Activated CD4-positive, alpha-beta T cell treated with anti-CD3 and anti-CD28 coated beads, Interleukin-2, amount 10 ng/mL, durations not matched to agents 24 days and 14 days (primary cell): ENCODE results near the gene TMC7. TPM values are rescaled to one million over a fixed set of nuclear protein-coding genes. Genes with fewer than 3 reads are reported as not detected.
A peak's percentile ranks its signal among the peaks of the same experiment; 100 is the strongest.

Experiments
- DNase-seq: peaks from one replicate; pipeline ENCODE4 v3.0.0; 2022
- H3K27ac Mint-ChIP-seq: one replicate; pipeline ENCODE4 v1.8.0; 2022; ENCODE audit warnings: mild to moderate bottlenecking, mixed read lengths
- H3K27me3 Mint-ChIP-seq: one replicate; pipeline ENCODE4 v1.8.0; 2022; ENCODE audit warnings: mixed read lengths
- H3K36me3 Mint-ChIP-seq: one replicate; pipeline ENCODE4 v1.8.0; 2022; ENCODE audit warnings: low read depth, mild to moderate bottlenecking, mixed read lengths
- H3K4me1 Mint-ChIP-seq: one replicate; pipeline ENCODE4 v1.8.0; 2021; ENCODE audit warnings: mixed read lengths
- H3K4me3 Mint-ChIP-seq: one replicate; pipeline ENCODE4 v1.8.0; 2022; ENCODE audit warnings: mild to moderate bottlenecking, moderate library complexity, mixed read lengths
- H3K9me3 Mint-ChIP-seq: one replicate; pipeline ENCODE4 v1.8.0; 2021; ENCODE audit warnings: mixed read lengths
- intact Hi-C: fragments of 100-400 bp; cut with micrococcal nuclease; formaldehyde crosslinking; loops from one replicate; pipeline ENCODE4 v1.15.1; 2023
- total RNA-seq: library from RNA; stranded (reverse); gene quantifications from 2 replicates; pipeline ENCODE4 v1.2.3, GENCODE V29; 2022

The TMC7 gene
- total RNA-seq, 1 donor from 2014 or later = not detected

DNA sequence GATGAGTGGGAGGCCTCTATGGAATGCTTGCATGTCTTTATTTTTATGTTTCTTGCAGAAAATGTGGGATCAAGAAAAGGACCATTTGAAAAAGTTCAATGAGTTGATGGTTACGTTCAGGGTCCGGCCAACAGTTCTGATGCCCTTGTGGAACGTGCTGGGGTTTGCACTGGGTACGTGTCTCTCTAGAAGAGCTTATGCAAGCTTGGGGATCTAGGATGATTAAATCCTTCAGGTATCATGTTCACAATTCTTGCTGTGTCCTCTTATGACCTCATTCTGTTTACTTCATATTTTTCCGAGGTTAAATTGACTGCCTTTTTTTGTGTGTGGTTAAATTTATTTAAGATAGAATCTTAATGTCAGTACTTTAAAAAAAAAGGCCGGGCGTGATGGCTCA is 90.1 kb downstream of the TMC7 start:
- Mint-ChIP-seq H3K4me3 (no peak overlapping the region), H3K4me1 (peaks cover 7% of the 10 kb centered on the region), H3K9me3 (no peaks in the 10 kb centered on the region), H3K27me3 (no peaks in the 10 kb centered on the region), H3K27ac (no peak overlapping the region), H3K36me3 (peaks cover 15% of the 10 kb centered on the region)
- no peak for DNase-seq
- intact Hi-C loops = no loop called here

DNA sequence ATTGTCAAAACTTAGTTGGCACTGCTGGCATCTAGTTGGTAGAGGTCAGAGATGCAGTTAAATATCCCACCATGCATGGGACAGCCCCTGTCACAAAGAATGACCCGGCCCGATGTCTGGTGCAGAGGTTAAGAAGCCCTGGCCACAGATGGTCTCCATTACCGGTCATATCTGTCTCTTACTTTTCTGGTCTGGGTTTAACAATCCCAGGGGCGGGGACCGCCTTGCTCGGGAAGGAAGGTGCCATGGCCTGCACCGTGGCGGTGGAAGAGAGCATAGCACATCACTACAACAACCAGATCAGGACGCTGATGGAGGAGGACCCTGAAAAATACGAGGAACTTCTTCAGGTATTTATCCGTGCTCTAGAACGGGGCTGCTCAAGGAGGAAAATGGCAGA is 91.8 kb downstream of the TMC7 start:
- Mint-ChIP-seq H3K4me3 (no peak overlapping the region), H3K27me3 (no peaks in the 10 kb centered on the region), H3K27ac (no peak overlapping the region), H3K9me3 (no peaks in the 10 kb centered on the region), H3K36me3 (peaks cover 16% of the 10 kb centered on the region), H3K4me1 (peaks cover 7% of the 10 kb centered on the region)
- no peak for DNase-seq
- intact Hi-C loops = no loop called here

DNA sequence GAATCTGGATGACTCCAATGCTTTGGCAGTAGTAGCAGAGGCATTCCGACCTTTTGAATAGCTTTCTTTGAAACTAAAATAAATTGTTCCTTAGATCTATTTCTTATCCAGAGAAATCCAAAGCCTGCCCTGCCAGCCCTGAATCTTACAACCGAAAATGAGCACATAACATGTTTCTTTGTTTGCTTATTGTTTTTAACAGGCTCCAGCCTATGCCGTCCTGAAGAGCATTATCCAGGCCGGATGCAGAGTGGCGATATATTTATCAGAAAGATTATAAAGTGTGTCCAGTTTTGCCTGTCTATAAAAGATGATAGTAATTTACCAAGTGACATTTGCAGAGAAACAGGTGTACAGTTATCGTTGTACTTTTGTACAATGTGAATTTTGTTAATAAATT is 94.1 kb downstream of the TMC7 start:
- Mint-ChIP-seq H3K9me3 (no peaks in the 10 kb centered on the region), H3K36me3 (peaks cover 23% of the 10 kb centered on the region)
- intact Hi-C loops = no loop called here

DNA sequence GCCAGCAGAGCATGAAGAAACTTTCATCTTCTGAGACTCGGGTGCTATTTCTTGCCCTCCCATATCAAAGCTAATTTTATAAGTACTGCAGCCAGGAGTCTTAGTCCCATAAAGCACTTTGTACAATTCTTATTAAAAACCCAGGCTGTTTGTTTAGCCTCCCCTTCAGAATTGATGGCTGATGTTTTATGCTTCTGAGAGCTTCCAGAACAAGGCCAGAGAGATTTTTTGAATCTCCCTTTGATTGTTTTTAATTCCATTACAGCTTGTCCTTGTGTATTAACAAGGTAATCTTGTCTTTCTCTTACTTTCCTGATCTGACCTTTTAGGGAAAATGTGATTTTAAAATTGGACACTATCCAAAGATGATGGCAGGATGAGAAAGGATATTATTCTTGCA is 99.9 kb downstream of the TMC7 start:
- H3K9me3 Mint-ChIP-seq = no peaks in the 10 kb centered on the region
- H3K4me3 Mint-ChIP-seq = no peak overlapping the region
- peaks cover 12% of the 10 kb centered on the region for H3K27me3 Mint-ChIP-seq
- peaks cover 5% of the 10 kb centered on the region for H3K4me1 Mint-ChIP-seq
- peaks cover 13% of the 10 kb centered on the region for H3K36me3 Mint-ChIP-seq
- intact Hi-C loops = no loop called here
- DNase-seq = no peak
- H3K27ac Mint-ChIP-seq = no peak overlapping the region

More for the DNA sequence above, 94.1 kb downstream of the TMC7 start:
- no peak for DNase-seq
- Mint-ChIP-seq H3K27ac (no peak overlapping the region), H3K27me3 (no peaks in the 10 kb centered on the region), H3K4me1 (peaks cover 1% of the 10 kb centered on the region), H3K4me3 (no peak overlapping the region)

DNA sequence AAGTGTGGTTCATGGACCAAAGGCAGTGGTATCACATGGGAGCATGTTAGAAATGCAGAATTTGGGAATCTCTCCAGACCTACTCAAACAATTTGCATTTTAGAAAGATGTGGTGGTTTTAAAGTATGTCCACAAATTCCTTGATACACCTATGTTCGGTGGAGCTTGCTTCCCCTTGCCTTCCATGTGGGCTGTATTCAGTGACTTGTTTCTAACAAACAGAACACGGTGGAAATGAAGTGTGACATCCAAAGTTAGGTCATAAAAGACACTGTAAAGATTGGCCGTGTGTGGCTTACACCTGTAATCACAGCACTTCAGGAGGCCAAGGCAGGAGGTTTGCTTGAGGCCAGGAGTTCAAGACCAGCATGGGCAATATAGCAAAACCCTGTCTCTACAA is 100.4 kb downstream of the TMC7 start:
- DNase-seq = no peak
- no peaks in the 10 kb centered on the region for H3K9me3 Mint-ChIP-seq
- no peak overlapping the region for H3K4me3 Mint-ChIP-seq
- H3K4me1 Mint-ChIP-seq = peaks cover 5% of the 10 kb centered on the region
- peaks cover 12% of the 10 kb centered on the region for H3K27me3 Mint-ChIP-seq
- peaks cover 9% of the 10 kb centered on the region for H3K36me3 Mint-ChIP-seq
- intact Hi-C loops = no loop called here
- no peak overlapping the region for H3K27ac Mint-ChIP-seq

DNA sequence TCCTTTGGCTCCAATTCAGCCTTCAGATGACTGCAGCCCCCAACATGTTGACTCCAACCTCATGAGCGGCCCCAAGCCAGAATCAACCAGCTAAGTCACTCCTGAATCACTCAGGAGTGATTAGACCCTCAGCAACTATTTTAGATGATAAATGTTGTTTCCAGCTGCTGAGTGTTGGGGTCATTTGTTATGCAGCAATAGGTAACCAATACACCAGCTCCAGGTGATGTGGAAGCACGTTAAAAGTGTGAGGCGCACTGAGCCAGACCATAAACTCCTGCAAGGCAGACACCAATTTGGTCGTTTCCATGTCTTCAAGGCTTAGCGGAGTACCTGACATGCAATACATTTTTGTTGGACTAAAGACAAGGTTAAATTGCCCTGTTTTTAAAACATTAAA is 101.1 kb downstream of the TMC7 start:
- no peak overlapping the region for H3K27ac Mint-ChIP-seq
- H3K9me3 Mint-ChIP-seq = no peaks in the 10 kb centered on the region
- intact Hi-C loops = loop anchor here (5.0 kb wide), 1 partner anchor 47 kb away; no protein-coding TSS in a partner anchor
- H3K4me1 Mint-ChIP-seq = peaks cover 5% of the 10 kb centered on the region
- H3K4me3 Mint-ChIP-seq = no peak overlapping the region
- peaks cover 9% of the 10 kb centered on the region for H3K36me3 Mint-ChIP-seq
- H3K27me3 Mint-ChIP-seq = peaks cover 12% of the 10 kb centered on the region
- no peak for DNase-seq

DNA sequence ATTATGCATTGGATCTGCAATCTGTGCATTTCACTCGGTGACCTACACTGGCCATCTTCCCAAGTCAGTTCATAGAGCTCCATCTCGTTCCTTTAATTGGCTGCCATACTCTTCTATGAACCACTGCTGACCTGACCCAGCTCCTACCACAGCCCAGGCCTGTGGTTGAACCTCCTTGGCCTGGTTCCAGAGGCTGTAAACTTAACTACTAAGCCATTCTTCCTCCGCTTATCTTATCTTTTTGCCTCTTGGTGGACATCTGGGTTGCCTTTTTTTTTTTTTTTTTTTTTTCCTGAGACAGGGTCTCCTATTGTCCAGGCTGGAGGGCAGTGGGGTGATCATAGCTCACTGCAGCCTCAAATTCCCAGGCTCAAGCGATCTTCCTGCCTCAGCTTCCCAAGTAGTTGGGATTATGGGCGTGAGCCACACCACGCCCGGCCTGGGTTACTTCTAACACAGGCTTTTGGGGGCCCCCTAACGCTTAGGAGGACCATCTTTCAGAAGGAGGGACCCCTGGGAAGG is 102.0 kb downstream of the TMC7 start:
- peaks cover 9% of the 10 kb centered on the region for H3K36me3 Mint-ChIP-seq
- DNase-seq = no peak
- peaks cover 12% of the 10 kb centered on the region for H3K27me3 Mint-ChIP-seq
- H3K4me1 Mint-ChIP-seq = peaks cover 5% of the 10 kb centered on the region
- intact Hi-C loops = loop anchor here (1.0 to 5.0 kb wide), 6 partner anchors 34 to 417 kb away; no protein-coding TSS in a partner anchor
- no peaks in the 10 kb centered on the region for H3K9me3 Mint-ChIP-seq
- H3K4me3 Mint-ChIP-seq = no peak overlapping the region
- H3K27ac Mint-ChIP-seq = no peak overlapping the region

DNA sequence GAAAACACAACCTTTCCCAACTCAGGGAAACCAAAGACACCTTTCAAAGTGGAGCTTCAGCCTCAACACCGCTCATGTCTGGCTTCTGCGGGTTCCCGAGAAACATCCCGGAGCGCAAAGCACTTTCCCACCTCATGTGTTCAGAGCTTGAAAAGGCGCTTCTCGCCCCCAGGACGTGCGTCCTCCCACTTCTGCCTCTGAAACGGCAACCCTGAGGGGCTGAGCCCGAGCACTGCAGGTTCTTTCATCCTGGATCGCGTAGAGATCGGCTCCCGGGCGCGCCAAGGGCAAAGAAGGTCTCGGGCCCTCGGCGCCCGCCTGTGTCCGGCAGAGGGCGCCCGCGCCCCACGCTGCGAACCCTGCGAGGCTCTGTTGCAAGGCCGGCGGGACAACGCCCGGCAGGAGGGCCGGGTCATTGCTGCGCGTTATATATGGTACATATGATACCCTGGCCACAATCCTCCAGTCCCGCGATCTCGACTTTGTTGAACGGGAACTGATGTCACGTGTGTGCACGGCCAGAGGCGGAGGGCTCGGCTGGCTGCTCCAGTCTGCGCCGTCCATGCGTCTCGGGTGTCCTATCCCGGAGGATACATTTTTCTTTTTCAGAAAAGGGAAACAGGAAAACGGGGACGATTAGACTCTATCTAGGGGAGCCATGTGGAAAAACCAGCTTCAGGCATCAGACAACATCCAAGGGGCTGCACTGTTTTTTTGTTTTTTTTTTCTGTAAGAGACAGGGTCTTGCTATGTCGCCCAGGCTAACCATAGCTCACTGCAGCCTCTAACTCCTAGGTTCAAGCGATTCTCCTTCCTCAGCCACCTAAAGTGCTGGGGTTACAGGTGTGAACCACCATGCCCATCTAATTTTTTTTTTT is 102.8 kb downstream of the TMC7 start:
- Mint-ChIP-seq H3K9me3 (peaks cover 1% of the 10 kb centered on the region), H3K27me3 (peaks cover 12% of the 10 kb centered on the region), H3K27ac (no peak overlapping the region), H3K36me3 (peaks cover 8% of the 10 kb centered on the region), H3K4me1 (peaks cover 5% of the 10 kb centered on the region), H3K4me3 (peak overlapping the region; percentile 81)
- intact Hi-C loops = loop anchor here (1.0 to 5.0 kb wide), 6 partner anchors 33 to 416 kb away; no protein-coding TSS in a partner anchor
- DNase-seq = peak; percentile 95

DNA sequence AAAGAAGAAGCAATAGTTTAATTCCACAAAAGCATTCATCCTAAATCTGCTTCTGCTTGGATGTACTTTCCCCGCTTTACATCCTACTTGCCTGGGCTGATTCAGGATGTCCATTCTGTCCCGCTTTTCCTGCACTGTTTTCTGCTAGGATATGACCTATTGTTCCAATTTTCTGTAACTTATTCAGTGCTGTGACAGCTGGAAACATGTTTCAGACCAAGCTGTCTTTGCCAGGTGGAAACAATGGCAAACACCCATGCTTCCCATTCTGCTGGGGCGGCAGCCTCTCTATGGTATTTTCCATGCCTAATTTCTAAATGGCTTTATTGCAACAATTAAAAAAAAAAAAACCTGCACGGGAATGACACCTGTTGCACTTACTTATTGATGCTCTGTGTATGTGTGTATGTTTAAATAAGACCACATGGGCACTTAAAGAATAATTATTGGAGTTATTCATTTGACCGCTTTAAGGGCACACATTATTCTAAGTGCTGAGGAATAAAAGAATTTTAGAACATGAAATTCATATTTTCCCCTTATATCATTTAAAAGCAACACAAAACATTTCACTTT is 104.7 kb downstream of the TMC7 start:
- Mint-ChIP-seq H3K9me3 (peaks cover 7% of the 10 kb centered on the region), H3K4me3 (no peak overlapping the region), H3K36me3 (peaks cover 5% of the 10 kb centered on the region), H3K27ac (no peak overlapping the region), H3K27me3 (peaks cover 11% of the 10 kb centered on the region), H3K4me1 (peaks cover 5% of the 10 kb centered on the region)
- DNase-seq = no peak
- intact Hi-C loops = loop anchor here (5.0 kb wide), 1 partner anchor 44 kb away; no protein-coding TSS in a partner anchor

DNA sequence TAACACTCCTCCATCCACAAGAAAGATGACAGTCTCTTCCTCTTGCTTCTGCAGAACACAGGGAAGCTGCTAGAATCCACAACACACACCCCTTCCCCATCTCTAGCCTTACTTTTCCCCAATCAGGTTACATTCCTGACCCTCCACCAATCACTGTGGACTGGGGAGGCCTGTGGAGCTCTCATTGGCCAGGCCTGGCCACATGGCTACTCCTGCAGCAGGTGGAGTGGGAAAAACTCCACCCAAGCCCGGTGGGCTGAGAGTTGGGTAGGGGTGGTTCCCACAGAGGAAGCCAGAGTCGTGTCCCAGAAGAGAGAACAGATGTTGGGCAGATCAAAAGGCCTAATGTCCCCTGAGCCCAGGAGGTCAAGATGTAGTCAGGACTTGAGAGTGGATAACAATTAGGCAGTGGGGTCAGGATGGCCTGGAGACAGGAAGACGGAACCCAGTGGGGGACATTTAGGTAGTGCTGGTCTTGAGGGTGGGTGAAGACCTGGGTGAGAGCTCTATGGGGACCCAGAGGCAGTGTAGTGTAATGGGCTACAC is 105.7 kb downstream of the TMC7 start:
- peaks cover 7% of the 10 kb centered on the region for H3K9me3 Mint-ChIP-seq
- DNase-seq = no peak
- intact Hi-C loops = loop anchor here (5.0 kb wide), 1 partner anchor 43 kb away; no protein-coding TSS in a partner anchor
- peaks cover 9% of the 10 kb centered on the region for H3K27me3 Mint-ChIP-seq
- H3K4me1 Mint-ChIP-seq = peaks cover 5% of the 10 kb centered on the region
- no peak overlapping the region for H3K27ac Mint-ChIP-seq
- no peak overlapping the region for H3K4me3 Mint-ChIP-seq
- peaks cover 5% of the 10 kb centered on the region for H3K36me3 Mint-ChIP-seq

DNA sequence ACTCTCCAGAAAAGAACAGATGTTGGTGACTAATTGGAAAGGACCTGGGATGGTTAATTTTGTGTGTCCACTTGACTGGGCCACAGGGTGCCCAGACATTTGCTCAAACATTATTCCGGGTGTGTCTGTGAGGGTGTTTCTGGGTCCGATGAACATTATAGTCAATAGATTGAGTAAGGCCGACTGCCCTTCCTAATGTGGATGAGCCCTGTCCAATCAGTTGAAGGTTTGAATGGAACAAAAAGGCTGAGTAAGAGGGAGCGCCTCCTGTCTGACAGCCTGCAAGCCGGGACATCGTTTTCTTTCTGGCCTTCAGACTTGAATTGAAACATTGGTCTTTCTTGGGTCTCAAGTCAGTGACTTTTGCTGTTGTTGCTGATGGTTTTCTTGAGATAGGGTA is 107.2 kb downstream of the TMC7 start:
- no peak for DNase-seq
- no peak overlapping the region for H3K4me3 Mint-ChIP-seq
- H3K4me1 Mint-ChIP-seq = peaks cover 10% of the 10 kb centered on the region
- H3K9me3 Mint-ChIP-seq = peaks cover 13% of the 10 kb centered on the region
- peaks cover 5% of the 10 kb centered on the region for H3K27me3 Mint-ChIP-seq
- H3K27ac Mint-ChIP-seq = no peak overlapping the region
- intact Hi-C loops = no loop called here
- H3K36me3 Mint-ChIP-seq = peaks cover 5% of the 10 kb centered on the region

DNA sequence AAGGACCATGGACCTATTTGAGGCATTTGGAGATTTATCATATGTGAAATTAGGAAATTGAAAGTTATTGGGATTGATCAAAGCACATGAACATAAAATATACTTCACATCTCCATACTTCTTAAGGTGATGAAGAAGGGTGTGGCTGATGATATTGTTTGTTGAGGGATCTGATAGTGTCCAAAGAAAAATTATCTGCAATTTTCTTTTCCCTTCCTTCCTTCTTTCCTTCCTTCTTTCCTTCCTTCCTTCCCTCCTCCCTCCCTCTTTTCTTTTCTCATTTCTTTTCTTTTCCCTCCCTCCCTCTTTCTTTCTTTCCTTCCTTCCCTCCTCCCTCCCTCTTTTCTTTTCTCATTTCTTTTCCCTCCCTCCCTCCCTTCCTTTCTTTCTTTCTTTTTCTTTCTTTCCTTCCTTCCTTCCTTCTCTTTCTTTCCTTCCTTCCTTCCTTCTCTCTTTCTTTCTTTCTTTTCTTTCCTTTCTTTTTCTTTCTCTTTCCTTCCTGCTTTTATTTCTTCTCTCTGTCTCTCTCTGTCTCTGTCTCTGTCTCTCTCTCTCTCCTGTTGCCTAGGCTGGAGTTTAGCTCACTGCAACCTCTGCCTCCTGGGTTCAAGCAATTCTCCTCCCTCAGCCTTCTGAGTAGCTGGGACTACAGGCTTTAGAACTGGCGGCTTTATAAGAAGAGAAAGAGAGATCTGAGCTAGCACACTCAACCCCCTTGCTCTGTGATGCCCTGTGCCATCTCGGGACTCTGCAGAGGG is 109.1 kb downstream of the TMC7 start:
- H3K4me1 Mint-ChIP-seq = peaks cover 7% of the 10 kb centered on the region
- intact Hi-C loops = no loop called here
- H3K4me3 Mint-ChIP-seq = no peak overlapping the region
- H3K27ac Mint-ChIP-seq = no peak overlapping the region
- peaks cover 19% of the 10 kb centered on the region for H3K9me3 Mint-ChIP-seq
- peaks cover 2% of the 10 kb centered on the region for H3K27me3 Mint-ChIP-seq
- peaks cover 7% of the 10 kb centered on the region for H3K36me3 Mint-ChIP-seq
- no peak for DNase-seq
